Karpas-422 (cell line): ENCODE results near the gene CLINT1. TPM values are rescaled to one million over a fixed set of nuclear protein-coding genes. Genes with fewer than 3 reads are reported as not detected.
A peak's percentile ranks its signal among the peaks of the same experiment; 100 is the strongest.

ENCODE experiments used
- DNase-seq: peaks from one replicate; pipeline ENCODE4 v3.0.0-alpha.2; 2015
- H2AFZ ChIP-seq: fragments of 200-600 bp; sonication (generic); 2 replicates; pipeline ENCODE4 v1.6.1; 2014; ENCODE audit warnings: antibody characterized with exemption, low read length, mixed read lengths
- H3K27ac ChIP-seq: fragments of 200-600 bp; sonication (generic); 2 replicates; pipeline ENCODE4 v1.5.1; 2014; ENCODE audit warnings: mild to moderate bottlenecking, low read length, moderate library complexity
- H3K27me3 ChIP-seq: fragments of 200-600 bp; sonication (generic); 2 replicates; pipeline ENCODE4 v1.6.1; 2014; ENCODE audit warnings: low read length, mixed read lengths
- H3K36me3 ChIP-seq: fragments of 200-600 bp; sonication (generic); 2 replicates; pipeline ENCODE4 v1.6.1; 2014; ENCODE audit warnings: low read length, mixed read lengths; ENCODE audit not compliant: insufficient read depth
- H3K4me1 ChIP-seq: fragments of 200-600 bp; sonication (generic); 2 replicates; pipeline ENCODE4 v1.6.1; 2014; ENCODE audit warnings: mild to moderate bottlenecking, low read length, mixed read lengths
- H3K4me2 ChIP-seq: fragments of 200-600 bp; sonication (generic); 2 replicates; pipeline ENCODE4 v1.6.1; 2014; ENCODE audit warnings: low read length, low read depth, mild to moderate bottlenecking; ENCODE audit not compliant: poor library complexity, severe bottlenecking
- H3K4me3 ChIP-seq: fragments of 200-600 bp; sonication (generic); 2 replicates; pipeline ENCODE4 v1.5.1; 2014; ENCODE audit warnings: mild to moderate bottlenecking, antibody characterized with exemption, low read length, mixed read lengths
- H3K79me2 ChIP-seq: fragments of 200-600 bp; sonication (generic); 2 replicates; pipeline ENCODE4 v1.6.1; 2014; ENCODE audit warnings: mild to moderate bottlenecking, low read length, mixed read lengths
- H3K9ac ChIP-seq: fragments of 200-600 bp; sonication (generic); 2 replicates; pipeline ENCODE4 v1.6.0; 2014; ENCODE audit warnings: low read length
- H3K9me2 ChIP-seq: fragments of 200-600 bp; sonication (generic), shearing (Covaris generic); replicated peaks from 2 replicates; pipeline ENCODE4 v1.6.0; 2014; ENCODE audit warnings: mild to moderate bottlenecking, low read length, moderate library complexity; ENCODE audit not compliant: insufficient read depth
- H3K9me3 ChIP-seq: fragments of 300-700, 200-600 bp; sonication (generic); 2 replicates; pipeline ENCODE4 v1.6.1; 2014; ENCODE audit warnings: low read length, mixed read lengths
- H4K20me1 ChIP-seq: fragments of 200-600 bp; sonication (generic); 2 replicates; pipeline ENCODE4 v1.6.1; 2014; ENCODE audit warnings: mild to moderate bottlenecking, antibody characterized with exemption, low read length, low read depth; ENCODE audit not compliant: insufficient read depth
- total RNA-seq: library from RNA; depleted of rRNA; stranded (reverse); fragments of >200 nt; shearing (Covaris generic); gene quantifications from 2 replicates; pipeline ENCODE4 v1.2.3, GENCODE V29; 2014; ENCODE audit warnings: low replicate concordance

Gene CLINT1
- total RNA-seq, 1 experiment from 2014 or later, result 87.7 TPM

- no peak overlapping the region for H2AFZ ChIP-seq
- no peaks in the 10 kb centered on the region for H4K20me1 ChIP-seq
- no peak overlapping the region for H3K9ac ChIP-seq
- H3K4me1 ChIP-seq, result no peaks in the 10 kb centered on the region
- DNase-seq, result no peak
- H3K27me3 ChIP-seq, result no peaks in the 10 kb centered on the region
- H3K27ac ChIP-seq, result no peak overlapping the region
- H3K4me2 ChIP-seq, result no peak overlapping the region
- H3K4me3 ChIP-seq, result no peak overlapping the region
- peaks cover 23% of the 10 kb centered on the region for H3K36me3 ChIP-seq
- no peaks in the 10 kb centered on the region for H3K9me2 ChIP-seq
- no peaks in the 10 kb centered on the region for H3K9me3 ChIP-seq
- H3K79me2 ChIP-seq, result no peaks in the 10 kb centered on the region
Observed at GRCh38 chr5:157756122-157756521, 102.8 kb downstream of the CLINT1 start.

GRCh38 chr5:157750320-157750719, 108.6 kb downstream of the CLINT1 start:
- H3K4me3 ChIP-seq, result no peak overlapping the region
- no peak overlapping the region for H3K9ac ChIP-seq
- H3K36me3 ChIP-seq, result peaks cover 14% of the 10 kb centered on the region; the same call in 1 of the 2 replicates
- no peak overlapping the region for H2AFZ ChIP-seq
- H3K79me2 ChIP-seq, result peaks cover 53% of the 10 kb centered on the region
- no peak for DNase-seq
- no peak overlapping the region for H3K4me2 ChIP-seq
- H3K4me1 ChIP-seq, result peaks cover 6% of the 10 kb centered on the region
- no peaks in the 10 kb centered on the region for H4K20me1 ChIP-seq
- H3K9me3 ChIP-seq, result no peaks in the 10 kb centered on the region
- no peak overlapping the region for H3K27ac ChIP-seq
- no peaks in the 10 kb centered on the region for H3K9me2 ChIP-seq
- no peaks in the 10 kb centered on the region for H3K27me3 ChIP-seq

- no peaks in the 10 kb centered on the region for H4K20me1 ChIP-seq
- no peak overlapping the region for H3K9ac ChIP-seq
- no peak for DNase-seq
- H3K27me3 ChIP-seq, result no peaks in the 10 kb centered on the region
- no peaks in the 10 kb centered on the region for H3K9me2 ChIP-seq
- peaks cover 62% of the 10 kb centered on the region for H3K79me2 ChIP-seq
- H3K4me2 ChIP-seq, result no peak overlapping the region
- no peak overlapping the region for H2AFZ ChIP-seq
- peaks cover 12% of the 10 kb centered on the region; the same call in 1 of the 2 replicates for H3K36me3 ChIP-seq
- no peak overlapping the region for H3K4me3 ChIP-seq
- no peaks in the 10 kb centered on the region for H3K9me3 ChIP-seq
- no peak overlapping the region for H3K27ac ChIP-seq
- H3K4me1 ChIP-seq, result peaks cover 13% of the 10 kb centered on the region
Observed at GRCh38 chr5:157749462-157749799, 109.5 kb downstream of the CLINT1 start.

GRCh38 chr5:157748760-157749461, 110.0 kb downstream of the CLINT1 start:
- Histone ChIP-seq H3K36me3 (peaks cover 9% of the 10 kb centered on the region; the same call in 1 of the 2 replicates), H3K9me3 (no peaks in the 10 kb centered on the region), H3K9me2 (no peaks in the 10 kb centered on the region), H4K20me1 (no peaks in the 10 kb centered on the region), H3K4me1 (peaks cover 13% of the 10 kb centered on the region), H3K4me2 (no peak overlapping the region), H2AFZ (no peak overlapping the region), H3K27me3 (no peaks in the 10 kb centered on the region), H3K9ac (no peak overlapping the region), H3K79me2 (peaks cover 67% of the 10 kb centered on the region), H3K4me3 (no peak overlapping the region), H3K27ac (no peak overlapping the region)
- no peak for DNase-seq

- no peaks in the 10 kb centered on the region for H3K9me3 ChIP-seq
- peaks cover 67% of the 10 kb centered on the region for H3K79me2 ChIP-seq
- no peaks in the 10 kb centered on the region for H4K20me1 ChIP-seq
- DNase-seq, result no peak
- H3K4me3 ChIP-seq, result no peak overlapping the region
- peaks cover 16% of the 10 kb centered on the region for H3K4me1 ChIP-seq
- H3K9me2 ChIP-seq, result no peaks in the 10 kb centered on the region
- H2AFZ ChIP-seq, result no peak overlapping the region
- H3K9ac ChIP-seq, result no peak overlapping the region
- H3K27ac ChIP-seq, result no peak overlapping the region
- H3K27me3 ChIP-seq, result no peaks in the 10 kb centered on the region
- H3K36me3 ChIP-seq, result peaks cover 8% of the 10 kb centered on the region; the same call in 1 of the 2 replicates
- no peak overlapping the region for H3K4me2 ChIP-seq
Observed at GRCh38 chr5:157747766-157748700, 110.9 kb downstream of the CLINT1 start.

- Histone ChIP-seq H3K36me3 (peaks cover 5% of the 10 kb centered on the region; the same call in 1 of the 2 replicates), H4K20me1 (no peaks in the 10 kb centered on the region), H2AFZ (no peak overlapping the region), H3K9me3 (no peaks in the 10 kb centered on the region), H3K79me2 (peaks cover 67% of the 10 kb centered on the region), H3K9me2 (no peaks in the 10 kb centered on the region), H3K4me2 (no peak overlapping the region), H3K4me1 (peaks cover 20% of the 10 kb centered on the region), H3K9ac (no peak overlapping the region), H3K4me3 (no peak overlapping the region), H3K27ac (no peak overlapping the region), H3K27me3 (no peaks in the 10 kb centered on the region)
- DNase-seq, result no peak
Observed at GRCh38 chr5:157747173-157747740, 111.7 kb downstream of the CLINT1 start.

GRCh38 chr5:157745041-157745456, 113.9 kb downstream of the CLINT1 start:
- peak overlapping the region; percentile 86 for H3K4me3 ChIP-seq
- no peaks in the 10 kb centered on the region; the same call in 1 of the 2 replicates for H3K36me3 ChIP-seq
- peak overlapping the region; percentile 99 for H3K4me2 ChIP-seq
- H3K4me1 ChIP-seq, result peaks cover 20% of the 10 kb centered on the region
- H3K27me3 ChIP-seq, result no peaks in the 10 kb centered on the region
- H3K27ac ChIP-seq, result no peak overlapping the region; the same call in 1 of the 2 replicates
- H2AFZ ChIP-seq, result no peak overlapping the region
- no peaks in the 10 kb centered on the region for H3K9me2 ChIP-seq
- peak overlapping the region; percentile 87 for H3K9ac ChIP-seq
- no peaks in the 10 kb centered on the region for H3K9me3 ChIP-seq
- H4K20me1 ChIP-seq, result no peaks in the 10 kb centered on the region
- peaks cover 61% of the 10 kb centered on the region for H3K79me2 ChIP-seq
- DNase-seq, result no peak
